Stimulated activated CD8-positive, alpha-beta memory T cell treated with anti-CD3 and anti-CD28 coated beads, Interleukin-7, amount 100 ng/mL, for 4 hours (primary cell): ENCODE measurements around the gene BTBD8.

Experiments
- DNase-seq, 2 donors: peaks; one replicate each; pipeline ENCODE4 v3.0.0-alpha.2; 2020; ENCODE audit warnings: low read depth in 2 of 2

The BTBD8 gene

DNA sequence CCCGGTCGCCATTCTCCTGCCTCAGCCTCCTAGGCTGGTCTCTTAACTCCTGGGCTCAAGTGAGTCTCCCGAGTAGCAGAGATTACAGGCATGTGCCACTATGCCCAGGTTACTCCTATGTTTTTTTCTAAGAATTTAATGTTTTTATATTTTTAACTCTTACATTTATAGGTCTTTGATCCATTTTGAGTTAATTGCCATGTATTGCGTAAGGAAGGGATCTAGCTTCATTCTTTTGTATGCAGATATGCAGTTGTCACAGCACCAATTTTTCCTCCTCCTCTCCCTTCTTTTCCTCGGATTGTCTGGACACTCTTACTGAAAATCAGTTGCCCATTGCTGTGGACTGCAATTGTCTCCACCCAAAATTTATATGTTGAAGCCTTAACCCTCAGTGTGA is 11.5 kb downstream of the BTBD8 start:
- no peak for DNase-seq

DNA sequence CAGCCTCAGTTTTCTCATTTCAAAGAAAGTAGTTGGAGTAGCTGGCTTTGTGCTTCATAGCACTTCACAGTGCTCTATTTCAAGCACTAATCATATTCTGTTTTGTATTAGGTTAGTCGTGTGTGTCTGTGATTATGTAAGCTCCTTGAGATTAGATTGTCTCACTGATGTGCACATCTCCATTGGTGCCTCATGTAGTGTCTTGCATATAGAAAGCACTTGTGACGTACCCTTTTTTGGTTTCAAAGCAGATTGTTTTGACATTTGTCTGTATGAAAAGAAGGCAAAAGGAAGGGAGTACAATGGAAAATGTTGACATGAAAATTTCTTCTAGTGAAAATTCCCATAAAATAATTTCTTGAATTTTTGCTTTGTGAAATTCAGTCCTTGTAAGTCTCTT is 13.9 kb downstream of the BTBD8 start:
- no peak for DNase-seq

DNA sequence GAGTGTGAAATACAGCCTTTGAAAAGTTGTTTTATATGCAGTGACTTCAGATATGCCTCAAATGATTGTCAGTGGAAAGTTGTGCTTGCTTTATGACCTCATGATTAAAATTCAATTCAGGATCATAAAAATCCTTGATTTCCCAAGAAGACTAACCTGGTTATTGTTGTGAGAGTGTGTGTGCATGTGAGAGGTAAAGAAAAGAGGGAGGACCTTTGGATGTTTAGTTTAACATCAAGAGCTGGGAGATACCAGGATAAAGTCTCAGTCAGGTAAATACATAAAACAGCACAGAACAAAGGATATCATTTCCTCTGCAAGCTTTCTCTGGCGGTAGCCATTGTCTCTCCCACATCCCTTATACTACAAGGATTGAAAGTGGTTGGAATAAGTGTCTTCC is 14.4 kb downstream of the BTBD8 start:
- DNase-seq: no peak

DNA sequence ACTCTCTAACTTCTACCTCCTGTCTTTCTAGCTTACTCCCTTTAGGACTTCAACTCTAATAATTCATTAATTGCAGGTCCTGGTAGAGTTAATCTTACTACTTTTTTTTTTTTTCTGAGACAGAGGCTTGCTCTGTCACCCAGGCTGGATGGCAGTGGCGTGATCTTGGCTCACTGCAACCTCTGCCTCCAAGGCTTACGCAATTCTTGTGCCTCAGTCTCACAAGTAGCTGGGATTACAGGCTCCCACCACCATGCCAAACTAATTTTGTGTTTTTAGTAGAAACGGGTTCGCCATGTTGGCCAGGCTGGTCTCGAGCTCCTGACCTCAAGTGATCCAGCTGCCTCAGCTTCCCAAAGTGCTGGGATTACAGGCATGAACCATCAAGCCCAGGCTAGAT is 15.7 kb downstream of the BTBD8 start:
- DNase-seq: no peak

DNA sequence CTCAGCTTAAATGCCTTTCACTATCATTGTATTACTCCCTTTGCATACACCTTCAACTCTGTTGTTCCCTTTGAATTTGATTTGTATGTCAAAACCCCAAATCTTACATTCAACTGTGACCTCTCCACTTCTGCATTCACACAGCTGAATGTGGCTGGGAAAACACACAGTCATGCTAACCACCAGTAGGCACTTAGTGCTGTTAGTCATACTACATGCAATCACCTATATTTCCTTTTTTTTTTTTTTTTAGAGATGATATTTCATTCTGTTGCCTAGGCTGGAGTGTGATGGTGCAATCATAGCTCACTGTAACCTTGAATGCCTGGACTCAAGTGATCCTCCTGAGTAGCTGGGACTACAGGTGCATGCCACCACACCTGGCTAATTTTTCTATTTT is 16.2 kb downstream of the BTBD8 start:
- no peak for DNase-seq

DNA sequence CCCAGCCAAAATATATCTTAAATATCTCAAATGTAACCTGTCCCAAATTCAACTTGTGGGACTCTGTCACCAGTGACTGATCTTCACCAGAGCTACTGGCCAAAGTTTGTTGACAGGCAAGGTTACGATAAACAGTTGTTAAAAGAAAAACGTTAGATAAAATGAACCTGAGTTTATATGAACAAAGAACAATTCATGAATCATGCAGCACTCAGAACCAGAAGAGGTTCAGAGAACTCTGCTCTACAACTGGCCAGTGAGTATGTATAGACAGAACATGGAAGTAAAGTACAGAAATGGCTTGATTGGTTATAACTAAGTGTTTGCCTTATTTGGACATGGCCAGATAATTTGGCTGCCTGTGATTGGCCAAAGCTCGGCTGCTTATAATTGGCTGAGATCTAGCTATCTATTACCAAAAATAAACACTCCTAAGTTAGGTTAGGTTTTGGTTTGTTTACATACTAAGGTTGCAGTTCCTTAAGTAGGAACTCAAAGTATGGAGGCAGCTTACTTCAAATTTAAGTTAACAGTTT is 25.5 kb downstream of the BTBD8 start:
- no peak for DNase-seq

DNA sequence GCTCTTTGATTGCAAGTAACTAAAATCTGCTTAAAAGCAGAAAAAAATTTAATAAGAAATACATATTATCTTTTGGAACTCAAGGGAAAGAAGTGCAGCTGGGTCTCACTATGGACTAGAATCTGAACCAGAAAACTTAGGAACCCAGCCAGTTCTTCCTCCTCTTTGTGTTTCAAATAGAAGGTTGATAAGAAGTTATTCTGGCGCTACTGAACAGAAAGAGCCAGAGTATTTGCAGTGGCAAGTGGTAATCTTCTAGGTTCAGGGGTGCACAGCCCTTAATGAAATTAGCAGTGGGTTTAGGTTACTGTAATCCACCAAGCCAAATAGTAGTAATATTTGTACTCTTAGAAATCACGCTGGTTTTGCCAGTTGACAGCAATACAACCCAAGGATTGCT is 28.5 kb downstream of the BTBD8 start:
- no peak for DNase-seq

DNA sequence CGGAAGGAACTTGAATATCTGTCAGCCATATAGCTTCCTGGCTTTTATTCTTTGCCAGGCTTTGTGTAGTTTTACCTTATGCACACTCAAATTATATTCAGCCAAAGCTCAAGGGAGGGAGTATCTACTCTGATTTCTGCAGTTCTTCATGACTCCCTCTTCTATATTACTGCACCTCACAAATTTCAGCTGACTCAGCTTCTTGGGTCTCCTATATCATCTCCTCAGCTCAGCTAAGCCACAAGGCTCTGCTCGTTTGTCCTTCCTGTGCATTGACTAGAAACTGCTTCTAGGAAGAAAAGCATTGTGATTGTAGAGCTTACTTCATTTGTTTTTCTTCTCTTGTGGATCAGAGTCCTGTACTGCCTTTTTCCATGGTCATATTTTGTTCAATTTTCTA is 37.4 kb downstream of the BTBD8 start:
- no peak for DNase-seq

DNA sequence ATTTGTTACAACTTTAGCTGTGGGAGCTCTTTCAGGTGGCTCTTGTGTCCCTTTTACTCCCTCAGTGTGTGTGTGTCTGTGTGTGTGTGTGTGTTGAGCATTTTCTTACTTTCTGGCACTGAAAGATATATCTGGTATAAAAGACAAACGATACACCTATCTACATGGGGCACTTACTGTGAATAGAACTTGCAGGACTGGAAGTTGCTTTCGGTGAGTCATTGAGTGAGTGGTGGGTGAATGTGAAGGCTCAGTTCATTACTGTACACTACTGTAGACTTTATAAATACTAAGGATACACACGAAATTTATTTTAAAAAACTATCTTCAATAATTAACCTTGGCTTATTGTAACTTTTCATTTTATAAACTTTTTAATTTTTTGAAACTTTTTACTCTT is 38.7 kb downstream of the BTBD8 start:
- DNase-seq: no peak

DNA sequence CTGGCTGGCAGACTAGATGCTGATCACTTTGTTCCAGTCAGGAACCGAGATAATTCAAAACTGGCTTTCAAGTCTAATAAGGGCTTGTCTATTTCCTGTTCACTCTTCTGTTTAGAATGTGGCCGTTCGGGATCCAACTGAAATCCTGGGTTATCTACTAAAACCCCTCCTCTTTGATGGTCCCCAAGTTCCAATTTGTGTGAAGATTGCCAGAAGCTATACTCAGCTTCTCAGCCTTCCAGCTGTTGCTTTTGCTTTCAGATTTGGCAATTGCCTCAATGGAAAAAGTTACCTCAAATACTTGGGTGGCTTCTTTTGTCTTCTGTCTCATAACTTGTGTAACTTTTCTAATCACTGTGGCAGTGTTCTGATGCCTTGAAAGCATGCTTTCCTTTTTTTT is 43.7 kb downstream of the BTBD8 start:
- no peak for DNase-seq

DNA sequence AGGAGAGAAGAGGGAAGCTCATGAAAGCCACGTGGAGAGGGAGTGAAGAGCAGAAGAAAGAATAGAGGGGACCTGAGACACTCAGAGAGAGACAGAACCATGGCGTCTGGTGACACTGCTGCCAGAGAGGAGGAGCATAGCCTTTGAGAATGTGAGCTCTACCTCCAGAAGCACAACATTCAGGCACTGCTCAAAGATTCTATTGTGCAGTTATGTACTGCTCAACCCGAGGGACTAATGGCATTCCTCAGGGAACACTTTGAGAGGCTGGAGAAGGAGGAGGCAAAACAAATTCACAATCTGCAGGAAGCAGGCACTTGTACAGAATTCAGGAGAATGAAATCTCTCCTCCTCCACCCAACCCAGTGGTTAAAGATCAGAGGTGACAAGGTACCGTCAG is 45.1 kb downstream of the BTBD8 start:
- no peak for DNase-seq

DNA sequence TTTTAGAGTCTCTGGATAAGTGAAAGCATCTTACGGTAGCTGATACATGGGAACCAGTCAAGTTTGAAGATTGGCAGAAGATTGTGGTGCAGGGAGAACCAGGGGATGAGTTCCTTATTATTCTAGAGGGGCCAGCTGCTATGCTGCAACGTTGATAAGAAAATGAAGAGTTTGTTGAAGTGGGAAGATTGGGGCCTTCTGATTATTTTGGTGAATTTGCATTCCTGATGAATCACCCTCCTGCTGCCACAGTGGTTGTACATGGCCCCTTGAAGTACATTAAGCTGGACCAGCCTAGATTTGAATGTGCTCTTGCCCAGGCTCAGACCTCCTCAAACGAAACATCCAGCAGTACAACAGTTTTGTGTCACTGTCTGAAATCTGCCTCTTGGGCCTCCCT is 45.9 kb downstream of the BTBD8 start:
- DNase-seq: no peak

DNA sequence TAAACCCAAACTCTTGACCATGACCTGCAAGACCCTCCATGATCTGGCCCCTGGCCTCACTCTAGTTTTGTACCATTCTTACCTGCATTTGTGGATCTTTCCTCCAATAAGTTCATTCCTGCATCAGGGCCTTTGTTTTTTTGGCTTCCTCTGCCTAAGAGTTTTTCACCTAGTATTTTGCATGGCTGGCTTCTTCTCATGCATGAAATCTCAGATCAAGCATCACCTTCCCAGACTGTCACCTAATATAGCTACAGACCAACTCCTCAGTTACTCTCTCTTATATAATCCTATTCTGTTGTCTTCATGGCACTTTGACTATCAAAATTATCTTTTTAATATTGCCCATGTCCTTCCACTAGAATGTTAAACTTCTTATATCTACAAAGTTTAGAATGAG is 54.2 kb downstream of the BTBD8 start:
- DNase-seq: no peak

DNA sequence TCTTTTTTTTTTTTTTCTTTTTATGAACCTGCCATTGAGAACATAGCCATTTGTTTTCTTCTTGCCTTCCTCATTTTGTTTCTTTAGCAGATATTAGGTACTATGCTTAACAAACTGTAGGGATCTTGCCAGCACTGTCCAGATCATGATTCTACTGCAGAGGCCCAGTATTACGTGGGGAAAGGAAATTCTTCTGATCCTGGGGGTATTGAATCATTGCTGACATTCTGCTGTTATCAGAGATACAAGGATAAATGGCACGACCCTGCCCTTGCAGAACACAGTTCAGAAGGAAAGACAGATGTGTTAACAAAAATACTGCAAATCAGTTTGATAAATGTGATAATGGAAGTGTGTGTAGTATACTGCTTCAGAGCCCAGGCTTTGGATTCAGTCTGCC is 56.2 kb downstream of the BTBD8 start:
- no peak for DNase-seq

DNA sequence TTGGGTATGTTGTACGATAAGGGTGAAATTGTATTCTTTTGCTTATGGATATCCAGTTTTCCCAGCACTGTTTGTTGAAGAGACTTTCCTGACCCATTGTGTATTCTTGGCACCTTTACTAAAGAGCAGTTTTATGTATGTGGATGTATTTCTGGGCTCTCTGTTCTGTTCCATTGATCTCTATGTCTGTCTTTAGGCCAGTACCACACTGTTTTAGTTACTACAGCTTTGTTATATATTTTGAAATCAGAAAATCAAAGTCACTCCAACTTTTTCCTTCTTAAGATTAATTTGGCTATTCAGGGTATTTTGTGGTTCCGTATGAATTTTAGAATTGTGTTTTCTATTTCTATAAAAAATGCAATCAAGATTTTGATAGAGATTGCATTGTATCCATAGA is 74.8 kb downstream of the BTBD8 start:
- no peak for DNase-seq

DNA sequence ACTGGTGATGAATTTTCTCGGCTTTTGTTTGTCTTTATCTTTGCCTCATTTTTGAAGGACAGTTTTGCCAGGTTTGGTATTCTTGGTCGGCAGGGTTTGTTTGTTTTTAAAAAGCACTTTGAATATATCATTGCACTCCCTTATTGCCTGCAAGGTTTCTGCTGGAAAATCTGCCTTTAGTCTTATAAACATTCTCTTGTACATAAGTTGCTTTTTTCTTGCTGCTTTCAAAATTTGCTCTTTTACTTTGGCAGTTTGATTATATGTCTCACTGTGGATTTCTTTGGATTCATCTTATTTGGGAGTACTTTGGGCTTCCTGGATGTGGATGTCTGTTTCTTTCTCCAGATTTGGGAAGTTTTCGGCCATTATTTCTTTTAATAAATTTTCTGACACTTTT is 79.4 kb downstream of the BTBD8 start:
- no peak for DNase-seq

DNA sequence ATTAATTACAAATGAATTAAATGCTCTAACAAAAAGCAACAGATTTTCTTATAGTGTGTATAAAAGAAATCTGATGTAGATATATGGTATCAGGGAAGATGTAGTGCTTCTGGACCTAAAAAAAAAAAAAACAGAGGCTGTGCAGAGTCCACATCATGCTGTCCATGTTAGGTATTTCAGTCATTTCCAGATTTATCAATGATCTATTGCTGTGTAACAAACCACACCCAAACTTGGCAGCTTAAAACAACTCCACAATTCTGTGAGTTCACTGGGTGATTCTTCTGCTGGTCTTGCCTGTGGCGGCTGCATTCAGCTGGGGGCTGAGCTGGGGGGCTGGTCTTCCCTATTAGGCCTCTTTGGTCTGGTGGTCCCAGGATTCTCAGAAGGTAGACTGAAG is 85.2 kb downstream of the BTBD8 start:
- DNase-seq: no peak

DNA sequence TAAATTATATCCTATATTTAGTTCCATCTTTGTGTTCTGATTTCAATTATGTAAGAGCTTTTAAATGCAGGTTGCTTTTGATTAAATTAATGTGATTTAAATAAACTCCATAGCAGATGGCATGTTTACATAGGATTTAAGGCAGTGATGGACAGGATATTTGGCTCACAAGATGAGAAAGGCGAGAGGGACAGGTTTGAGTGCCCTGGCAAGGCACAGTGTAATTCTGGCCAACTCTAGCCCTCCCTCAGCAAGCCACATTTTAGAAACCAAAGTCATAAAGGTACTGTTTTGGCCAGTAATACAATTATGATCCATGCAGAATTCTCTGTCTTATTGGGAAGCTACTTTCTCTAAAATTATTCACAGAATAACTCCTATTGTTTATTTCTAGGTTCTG is 87.0 kb downstream of the BTBD8 start:
- no peak for DNase-seq

DNA sequence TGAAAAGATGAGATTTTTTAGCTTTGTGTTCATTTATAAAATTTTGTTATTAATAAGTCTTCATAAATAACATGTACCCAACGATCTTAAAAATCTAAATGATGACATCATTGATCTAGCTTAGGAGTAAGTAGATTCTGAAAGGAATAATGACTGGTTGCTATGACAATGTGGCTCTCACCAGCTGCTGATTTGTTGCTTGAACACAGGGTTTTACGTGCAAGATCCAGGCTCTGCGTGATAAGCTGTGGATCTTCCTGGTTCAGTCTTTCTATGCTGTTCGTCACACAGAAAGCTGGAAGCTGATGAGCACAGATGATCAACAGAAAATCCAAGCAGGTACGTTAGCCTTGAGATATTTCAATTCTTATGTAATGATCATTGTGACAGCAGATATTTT is 88.5 kb downstream of the BTBD8 start:
- DNase-seq: no peak

DNA sequence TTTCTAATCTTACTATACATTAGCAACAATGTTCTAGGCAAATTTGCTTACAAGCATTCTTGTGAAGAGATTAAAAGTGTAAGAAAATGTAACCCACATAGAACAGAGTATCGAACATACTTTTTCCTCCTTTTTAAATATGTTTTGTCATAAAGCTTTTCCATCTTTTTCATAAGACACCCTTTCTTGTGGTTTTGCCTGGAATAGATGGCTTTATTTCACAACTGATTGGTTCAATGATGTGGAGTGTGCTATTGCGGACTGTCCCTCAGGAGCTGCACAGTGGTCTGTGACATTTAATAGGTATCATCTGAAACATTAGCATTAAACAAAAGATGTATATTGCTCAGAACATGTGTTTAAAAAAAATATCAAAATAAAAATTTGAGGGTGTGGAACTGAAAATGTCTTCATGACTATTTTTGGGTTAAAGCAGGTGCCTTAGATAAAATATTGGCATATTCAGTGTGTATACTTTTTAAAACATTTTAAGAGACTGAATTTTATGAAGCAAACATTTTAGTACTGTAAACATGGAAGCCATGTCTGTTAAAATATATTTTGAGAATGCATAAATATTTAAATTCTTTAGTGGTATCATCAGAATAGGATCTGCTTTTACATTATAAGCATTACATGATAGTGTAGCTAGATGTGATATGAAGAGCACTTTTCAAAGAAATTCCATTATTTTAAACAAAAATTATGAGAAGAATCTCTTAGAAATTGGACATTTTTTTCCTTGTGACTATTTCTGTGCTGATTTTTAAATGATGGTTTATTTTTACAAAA is 89.3 kb downstream of the BTBD8 start:
- no peak for DNase-seq

DNA sequence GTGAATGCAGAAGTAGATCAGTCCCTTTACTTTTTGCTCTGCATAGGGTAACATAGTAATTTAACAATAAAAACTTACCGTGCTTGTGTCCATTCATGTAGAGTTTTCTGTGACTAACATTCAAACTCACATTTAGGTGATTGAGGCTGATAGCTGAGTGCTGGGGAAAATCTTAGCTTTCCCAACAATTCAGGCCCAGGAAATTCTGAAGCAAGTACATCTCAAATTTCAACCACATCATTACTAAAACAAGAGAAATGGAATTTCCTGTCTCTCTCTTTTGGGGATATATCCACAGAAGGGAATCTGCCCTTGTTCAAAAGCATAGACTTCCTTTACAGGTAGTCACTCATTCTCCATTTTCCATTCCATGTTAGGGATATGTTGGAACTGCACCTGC is 104.5 kb downstream of the BTBD8 start:
- DNase-seq: no peak

DNA sequence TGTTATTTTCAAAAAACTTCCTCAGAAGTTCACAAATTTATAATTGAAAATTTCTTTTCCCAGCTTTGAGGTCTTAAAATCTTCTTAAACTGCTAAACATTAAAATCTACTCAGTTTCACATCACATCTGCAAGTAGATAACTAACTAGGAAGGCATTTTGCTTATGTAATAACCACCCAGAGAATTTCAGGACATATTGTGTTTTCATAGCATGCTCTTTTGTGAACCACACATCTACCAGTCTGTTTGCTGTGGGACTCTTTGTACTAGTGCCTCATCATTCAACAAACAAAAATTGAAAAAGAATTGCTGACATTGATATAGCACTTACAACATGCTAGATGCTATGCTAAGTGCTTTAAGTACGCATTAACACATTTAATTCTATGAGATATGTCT is 105.9 kb downstream of the BTBD8 start:
- no peak for DNase-seq

DNA sequence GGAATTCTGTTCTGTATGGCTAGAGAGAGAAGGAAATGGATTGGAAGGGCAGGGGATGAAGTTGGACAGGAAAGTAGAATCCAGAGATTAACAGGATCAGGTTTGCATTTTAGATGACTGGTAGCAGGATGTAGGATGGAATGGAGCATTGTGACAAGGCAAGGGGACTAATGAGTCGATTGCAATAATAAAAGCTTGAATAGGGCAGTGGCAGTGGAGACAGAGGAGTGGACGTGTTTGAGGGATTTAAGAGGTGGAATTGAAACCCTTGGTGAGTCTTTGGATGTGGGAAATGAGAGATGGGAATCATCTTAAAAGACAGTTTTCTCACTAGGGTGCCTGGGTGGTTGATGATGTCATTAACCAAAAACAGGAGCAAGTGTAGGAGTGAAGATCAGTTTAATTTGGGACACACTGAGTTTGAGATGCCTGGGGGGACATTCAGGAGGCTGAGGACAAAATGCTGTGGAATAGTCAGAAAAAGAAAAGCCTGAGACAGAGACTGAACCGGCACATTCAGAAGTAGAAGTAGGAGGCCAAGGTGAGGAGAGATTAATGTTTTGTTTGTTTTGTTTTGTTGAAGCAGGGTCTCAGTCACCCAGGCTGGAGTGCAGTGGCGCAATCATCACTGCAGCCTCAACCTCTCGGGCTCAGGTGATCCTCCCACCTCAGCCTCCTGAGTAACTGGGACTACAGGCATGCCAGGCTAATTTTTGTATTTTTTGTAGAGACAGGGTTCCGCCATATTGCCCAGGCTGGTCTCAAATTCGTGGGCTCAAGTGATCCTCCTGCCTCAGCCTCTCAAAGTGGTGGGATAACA is 108.5 kb downstream of the BTBD8 start:
- DNase-seq: no peak
